GM19324 (cell line): ENCODE results near the gene FOXO1.
"Not testable (repeated sequence)": the region's sequence is repeated elsewhere in the genome, so short reads cannot be mapped to it uniquely, and the experiment has no call there.

Source experiments
- ATAC-seq: cut with Tn5 transposase; IDR thresholded peaks from one replicate; pipeline ENCODE4 v1.9.1; 2021; ENCODE audit warnings: mild to moderate bottlenecking, moderate library complexity; ENCODE audit not compliant: unreplicated experiment, low FRiP score

Gene FOXO1

DNA sequence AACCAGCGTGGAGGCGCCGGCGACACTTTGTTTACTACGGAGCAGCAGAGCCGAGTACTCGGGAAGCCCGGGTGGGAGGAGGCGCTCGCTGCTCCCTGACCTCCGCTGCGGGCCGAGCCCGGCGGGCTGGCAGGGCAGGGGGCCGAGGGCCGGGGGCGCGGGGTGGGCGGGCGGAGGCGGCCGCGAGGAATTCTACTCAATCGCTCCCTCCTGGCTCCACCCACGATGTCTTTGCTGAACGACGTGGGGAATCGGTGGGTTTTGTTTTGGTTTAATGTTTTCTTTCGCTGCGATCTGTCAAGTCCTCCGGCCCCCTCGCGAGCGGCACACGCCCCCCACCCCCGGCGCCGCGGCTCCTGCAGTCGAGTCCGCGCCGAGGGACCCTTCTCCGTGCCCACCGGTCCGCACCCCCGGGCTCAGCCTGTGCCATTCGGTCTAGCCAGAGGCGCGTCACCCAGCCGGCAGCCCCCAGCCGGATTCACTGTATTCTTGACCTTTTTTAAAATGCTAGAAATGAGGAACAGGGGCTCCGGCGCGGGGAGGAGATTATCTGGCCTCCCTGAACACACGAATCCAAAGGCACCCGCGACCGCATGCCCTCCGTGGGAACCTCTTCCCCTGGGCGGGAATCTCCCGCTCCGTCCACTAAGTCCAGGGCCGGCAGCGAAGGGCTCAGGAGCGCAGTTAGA lies 636 bp upstream of the FOXO1 start:
- peak; percentile 28 for ATAC-seq

DNA sequence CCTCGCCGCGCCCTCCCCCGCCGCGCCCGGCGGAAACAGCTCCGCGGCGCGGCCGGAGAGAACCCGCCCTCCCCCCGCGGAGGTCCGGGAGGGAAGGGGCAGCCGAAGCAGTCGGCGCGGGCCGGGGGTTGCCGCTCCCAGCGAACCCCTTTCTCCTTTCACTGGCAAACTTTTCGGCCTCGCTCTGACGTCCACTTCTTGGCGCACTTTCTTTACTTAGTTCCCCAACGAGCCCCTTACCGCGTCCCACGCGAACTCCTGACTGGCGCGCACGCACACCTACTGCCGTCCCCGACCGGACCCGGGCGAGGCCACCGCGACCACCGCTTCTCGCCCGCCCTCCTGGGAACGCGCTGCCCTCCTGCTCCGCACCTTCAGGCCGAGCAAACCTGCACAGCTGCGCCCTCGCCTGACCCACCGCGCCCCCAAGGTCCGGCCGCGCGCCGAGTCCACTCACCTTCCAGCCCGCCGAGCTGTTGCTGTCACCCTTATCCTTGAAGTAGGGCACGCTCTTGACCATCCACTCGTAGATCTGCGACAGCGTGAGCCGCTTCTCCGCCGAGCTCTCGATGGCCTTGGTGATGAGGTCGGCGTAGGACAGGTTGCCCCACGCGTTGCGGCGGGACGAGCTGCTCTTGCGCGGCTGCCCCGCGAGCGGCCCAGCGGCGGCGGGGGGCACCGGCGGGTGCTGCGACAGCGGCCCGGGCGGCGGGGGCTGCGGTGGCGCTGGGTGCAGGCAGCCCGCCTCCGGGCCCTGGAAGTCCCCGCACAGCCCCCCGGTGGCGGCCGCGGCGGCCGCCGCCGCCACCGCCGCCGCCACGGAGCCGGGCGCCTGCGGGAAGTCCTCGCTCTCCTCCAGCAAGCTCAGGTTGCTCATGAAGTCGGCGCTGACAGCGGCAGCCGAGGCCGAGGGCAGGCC lies 1.1 kb downstream of the FOXO1 start:
- ATAC-seq: peak; percentile 10

DNA sequence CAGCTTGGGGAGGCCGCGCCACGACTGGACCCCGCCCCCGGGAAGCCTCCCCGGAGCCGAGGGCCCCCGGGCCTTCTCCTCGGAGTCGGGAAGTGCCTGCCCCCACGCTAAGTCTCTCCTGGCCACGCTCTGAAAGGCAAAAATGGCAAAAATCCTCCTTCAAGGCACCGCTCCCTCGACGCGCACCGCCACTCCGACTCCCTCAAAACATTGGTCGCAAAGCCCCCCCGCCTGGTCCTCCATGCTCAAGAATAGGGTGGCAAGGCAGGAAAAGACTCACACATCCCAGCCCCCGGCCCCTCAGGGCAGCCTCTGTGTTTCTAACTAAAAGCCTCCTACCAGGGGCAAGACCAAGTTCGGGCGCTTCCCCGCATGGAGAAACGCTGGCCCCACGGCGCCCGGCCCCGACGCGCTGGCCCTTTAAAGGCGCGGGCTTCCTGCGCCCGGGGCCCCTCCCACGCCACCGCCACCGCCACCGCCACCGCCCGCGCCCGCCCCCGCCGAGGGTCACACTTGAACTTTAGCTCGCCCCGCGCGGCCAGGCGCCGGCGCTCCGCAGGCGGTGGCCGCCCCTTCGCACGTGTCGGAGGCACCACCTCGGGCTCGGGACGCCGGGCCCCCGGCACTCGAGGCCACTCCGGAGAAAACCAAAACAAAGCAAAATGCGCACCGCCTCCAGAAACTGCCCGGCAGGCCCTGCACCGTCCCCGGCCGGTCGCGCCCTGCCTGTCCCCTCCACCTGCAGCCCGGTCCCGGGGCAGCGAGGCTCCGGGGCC lies 1.9 kb downstream of the FOXO1 start:
- ATAC-seq: peak; percentile 41

DNA sequence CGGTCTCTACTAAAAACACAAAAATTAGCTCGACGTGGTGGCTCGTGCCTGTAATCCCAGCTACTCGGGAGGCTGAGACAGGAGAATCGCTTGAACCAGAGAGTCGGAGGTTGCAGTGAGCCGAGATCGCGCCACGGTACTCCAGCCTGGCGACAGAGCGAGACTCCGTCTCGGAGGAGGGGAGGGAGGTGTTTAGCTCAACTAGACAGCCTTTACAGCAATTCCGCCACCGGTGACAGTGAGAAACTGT lies 2.4 kb downstream of the FOXO1 start:
- not testable (repeated sequence) for ATAC-seq

DNA sequence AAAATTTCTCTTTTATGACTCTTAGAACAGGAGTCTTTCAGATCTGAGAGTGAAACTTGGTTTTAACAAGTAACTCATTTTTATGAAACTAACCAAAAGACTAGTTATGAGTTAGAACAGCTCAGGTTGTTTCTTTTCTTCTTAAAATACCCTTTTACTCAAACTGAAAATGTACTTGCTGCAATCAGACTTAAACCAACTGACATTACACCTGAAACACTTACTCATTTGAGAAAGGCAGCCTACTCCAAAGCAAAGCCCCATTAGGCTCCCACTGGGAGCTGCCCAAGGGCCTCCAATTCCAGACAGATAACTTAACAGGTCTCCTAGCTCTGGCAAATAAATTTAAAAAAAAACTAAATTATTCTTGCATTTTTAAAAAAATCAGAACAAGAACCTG lies 3.6 kb downstream of the FOXO1 start:
- no peak for ATAC-seq

DNA sequence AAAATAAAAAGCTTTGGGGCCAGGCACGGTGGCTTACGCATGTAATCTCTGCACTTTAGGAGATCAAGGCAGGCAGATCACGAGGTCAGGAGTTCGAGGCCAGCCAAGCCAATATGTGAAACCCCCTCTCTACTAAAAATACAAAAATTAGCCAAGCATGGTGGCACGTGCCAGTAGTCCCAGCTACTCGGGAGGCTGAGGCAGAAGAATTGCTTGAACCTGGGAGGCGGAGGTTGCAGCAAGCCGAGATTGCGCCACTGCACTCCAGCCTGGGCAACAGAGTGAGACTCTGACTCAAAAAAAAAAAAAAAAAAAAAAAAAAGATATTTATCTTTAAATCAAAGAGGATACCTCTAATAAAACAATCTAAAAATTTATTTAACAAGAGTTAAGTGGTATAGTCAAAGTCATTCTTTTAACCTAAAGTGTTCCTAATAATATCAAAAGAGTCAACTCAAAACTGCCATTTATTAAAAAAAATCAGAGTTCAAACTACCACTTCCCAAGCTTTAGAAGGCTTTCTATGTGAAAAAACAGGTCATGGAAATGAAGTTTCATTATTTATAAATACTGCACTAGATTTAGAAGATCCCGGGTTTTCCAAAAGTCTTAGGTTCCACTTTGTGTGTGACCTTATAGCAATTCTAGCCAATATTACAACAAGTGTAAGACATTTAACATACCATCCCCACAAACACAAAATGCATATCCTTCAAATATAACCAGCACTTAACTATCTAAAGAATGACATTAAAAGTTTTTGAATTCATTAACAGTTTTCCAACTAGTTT lies 4.4 kb downstream of the FOXO1 start:
- ATAC-seq: no peak

DNA sequence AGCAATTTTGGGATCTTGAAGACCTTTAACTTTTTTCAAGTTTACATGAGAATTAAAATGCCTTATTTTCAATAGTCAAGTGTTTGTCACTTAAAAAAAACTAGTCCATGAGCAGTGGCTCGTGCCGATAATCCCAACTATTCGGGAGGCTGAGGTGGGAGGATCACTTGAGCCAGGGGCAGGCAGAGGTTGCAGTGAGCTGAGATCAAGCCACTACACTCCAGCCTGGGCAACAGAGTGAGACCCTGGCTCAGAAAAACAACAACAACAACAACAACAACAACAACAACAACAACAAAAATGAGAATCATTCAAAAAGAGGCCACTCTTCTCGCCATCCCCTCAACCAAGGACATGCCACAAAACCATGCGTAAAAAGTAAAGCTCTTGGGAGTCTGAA lies 5.7 kb downstream of the FOXO1 start:
- no peak for ATAC-seq

DNA sequence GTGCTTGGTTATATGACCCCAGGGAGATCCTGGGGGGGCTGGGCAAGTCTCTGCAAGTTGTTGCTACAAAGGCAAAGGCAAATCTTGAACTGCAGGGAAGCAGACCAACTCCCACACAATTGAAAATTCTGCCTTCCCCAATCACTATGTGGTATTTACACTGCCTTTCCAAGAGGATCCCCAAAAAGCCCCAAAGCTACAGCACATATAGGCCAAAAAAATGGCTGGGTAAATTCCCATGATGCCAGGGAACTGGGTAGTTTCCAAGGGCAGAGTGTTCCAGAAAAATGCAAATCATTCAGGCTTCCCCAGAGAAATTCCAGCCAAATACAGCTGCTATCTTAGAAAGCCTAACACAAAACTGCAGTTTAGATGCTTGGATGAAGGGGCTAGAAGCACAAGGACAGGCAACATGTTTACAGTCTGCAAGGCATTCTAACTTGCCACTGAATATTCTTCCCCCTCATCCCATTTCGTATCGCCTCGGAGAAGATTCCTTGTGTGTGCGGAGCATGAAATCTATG lies 6.2 kb downstream of the FOXO1 start:
- no peak for ATAC-seq

DNA sequence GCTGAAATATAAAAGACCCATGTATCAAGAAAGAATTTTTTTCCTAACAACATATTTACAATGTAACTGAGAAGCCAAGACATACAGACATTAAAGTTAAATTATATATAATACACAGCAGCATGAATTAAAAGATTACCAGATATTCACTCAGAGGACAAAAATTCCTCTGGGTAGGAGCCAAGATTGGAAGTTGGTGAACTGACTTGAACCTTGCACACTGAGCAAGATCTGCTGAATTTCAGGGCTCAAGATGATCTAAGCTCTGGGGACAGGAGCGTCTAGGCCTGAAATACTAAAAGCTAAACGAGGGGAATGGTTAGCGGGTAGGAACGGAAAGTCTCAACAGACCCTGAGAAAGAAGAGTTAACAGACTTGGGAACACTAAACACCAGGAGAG lies 8.5 kb downstream of the FOXO1 start:
- no peak for ATAC-seq

DNA sequence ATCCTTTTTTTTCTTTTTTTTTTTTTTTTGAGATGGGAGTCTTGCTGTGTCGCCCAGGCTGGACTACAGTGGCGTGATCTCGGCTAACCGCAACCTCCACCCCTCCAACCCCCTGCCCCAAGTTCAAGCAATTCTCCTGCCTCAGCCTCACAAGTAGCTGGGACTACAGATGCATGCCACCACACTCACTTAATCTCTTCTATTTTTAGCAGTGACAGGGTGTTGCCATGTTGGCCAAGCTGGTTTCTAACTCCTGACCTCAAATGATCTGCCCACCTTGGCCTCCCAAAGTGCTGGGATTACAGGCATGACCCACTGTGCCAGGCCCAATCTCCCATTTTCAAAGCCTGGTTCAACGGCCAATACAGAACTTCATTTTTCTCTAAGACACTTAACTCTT lies 9.1 kb downstream of the FOXO1 start:
- no peak for ATAC-seq

DNA sequence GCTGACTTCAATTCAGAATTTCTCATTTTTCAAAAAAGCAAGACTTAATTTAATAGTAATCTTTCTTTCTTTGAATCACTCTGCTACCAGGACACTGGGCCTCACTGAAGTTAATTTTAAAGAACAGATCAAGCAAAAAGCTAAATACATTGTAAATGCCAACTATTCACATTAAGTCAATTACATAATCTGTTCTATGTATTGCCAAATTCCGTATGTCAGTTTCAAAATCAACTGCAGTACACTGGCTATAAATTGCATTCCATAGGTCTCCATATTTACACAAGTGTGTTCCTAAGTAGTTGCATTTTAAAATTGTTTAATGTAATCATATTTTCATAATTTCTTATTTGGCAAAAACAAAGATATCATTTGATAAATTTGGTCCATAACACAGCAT lies 10.1 kb downstream of the FOXO1 start:
- ATAC-seq: no peak

DNA sequence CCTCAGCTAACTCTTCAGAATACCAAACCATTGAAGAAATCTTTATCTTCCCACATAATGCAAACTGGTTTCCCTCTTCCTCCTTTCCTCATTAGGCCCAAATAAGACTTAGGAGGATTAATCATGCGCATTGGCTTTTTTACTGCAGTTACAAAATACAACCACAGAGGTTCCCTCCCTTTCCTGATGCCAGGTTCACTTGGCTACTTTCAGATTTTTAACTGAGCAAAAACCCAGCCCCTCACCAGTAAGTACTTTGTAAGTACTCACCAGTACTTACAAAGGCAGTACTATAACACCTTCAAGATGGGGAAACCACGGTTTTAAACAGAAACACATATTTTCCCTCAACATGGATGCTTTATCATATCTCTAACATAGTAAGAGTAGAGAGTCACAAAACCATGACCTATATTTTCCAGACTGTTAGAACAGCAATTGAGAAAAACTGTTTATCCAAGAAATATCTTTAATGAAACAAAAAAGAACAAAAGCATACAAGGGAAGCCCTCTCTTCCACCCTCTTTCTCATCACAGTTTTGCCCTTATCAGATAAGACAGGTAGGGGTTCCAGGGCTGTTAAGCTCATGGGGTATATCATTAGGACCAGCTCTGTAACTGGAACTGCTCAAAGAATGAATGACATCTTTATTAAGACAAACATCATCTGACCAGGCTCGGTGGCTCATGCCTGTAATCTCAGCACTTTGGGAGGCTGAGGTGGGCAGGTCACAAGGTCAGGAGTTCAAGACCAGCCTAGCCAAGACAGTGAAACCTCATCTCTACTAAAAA lies 12.7 kb downstream of the FOXO1 start:
- no peak for ATAC-seq

DNA sequence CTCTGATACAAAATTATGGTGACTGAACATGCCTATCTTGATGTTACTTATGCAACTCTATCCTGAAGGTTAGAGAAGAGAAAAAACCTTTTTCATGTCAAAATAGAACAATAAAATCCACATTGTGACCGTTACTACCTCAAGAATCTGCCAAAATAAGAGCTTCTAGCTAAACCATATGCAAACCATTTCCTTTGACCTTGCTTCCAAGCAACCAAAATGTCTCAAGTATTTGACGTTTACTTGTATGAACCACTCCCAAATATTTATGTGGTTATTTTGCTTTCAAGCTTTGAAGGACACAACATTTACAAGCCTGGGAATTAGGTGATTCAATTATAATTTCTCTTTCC lies 13.9 kb downstream of the FOXO1 start:
- ATAC-seq: peak; percentile 49

DNA sequence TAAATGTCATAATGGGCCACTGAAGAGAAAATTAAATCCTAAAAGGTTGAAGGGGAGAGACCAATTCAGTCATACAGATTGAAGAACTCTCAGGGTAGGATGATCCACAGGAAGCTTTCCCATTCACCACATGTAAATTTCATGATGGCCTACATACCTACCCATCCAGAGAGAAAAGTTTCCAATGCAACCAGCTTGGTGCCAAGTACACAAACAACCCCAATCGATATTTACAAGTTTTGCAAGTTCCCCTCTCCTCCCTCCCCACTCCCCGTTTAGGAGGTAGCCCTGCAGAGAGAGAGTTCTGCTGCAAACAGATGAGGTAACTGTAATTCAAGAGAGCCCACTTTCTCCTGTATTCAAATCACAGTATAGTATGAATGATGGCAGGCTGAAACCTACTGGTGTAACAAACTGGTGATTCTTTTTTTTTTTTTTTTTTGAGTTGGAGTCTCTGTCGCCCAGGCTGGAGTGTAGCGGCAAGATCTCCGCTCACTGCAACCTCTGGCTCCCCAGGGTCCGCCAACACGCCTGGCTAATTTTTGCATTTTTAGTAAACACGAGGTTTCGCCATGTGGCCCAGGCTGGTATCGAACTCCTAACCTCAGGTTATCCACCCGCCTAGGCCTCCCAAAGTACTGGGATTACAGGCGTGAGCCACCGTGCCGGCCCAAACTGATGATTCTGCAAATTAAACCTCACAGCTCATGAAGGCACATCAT lies 14.4 kb downstream of the FOXO1 start:
- ATAC-seq: peak; percentile 52

DNA sequence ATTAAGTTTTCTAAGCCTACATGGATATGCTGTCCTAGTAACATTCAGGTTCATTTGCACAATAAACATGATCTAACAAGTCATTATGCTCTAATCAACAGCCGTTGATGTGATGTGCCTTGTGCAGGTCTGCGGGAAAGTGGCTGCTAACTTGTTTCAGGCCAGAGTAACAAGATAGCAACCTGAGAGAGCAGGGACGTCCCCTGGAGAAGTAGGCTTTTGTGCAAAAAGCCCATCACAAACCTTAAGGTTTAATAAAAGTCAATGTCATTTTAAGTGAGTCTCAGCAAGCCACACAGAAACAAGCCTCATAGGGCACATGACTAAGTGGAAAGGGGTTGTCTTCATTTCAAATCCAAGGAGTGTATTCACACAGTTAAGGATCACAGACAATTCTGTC lies 17.6 kb downstream of the FOXO1 start:
- ATAC-seq: no peak

DNA sequence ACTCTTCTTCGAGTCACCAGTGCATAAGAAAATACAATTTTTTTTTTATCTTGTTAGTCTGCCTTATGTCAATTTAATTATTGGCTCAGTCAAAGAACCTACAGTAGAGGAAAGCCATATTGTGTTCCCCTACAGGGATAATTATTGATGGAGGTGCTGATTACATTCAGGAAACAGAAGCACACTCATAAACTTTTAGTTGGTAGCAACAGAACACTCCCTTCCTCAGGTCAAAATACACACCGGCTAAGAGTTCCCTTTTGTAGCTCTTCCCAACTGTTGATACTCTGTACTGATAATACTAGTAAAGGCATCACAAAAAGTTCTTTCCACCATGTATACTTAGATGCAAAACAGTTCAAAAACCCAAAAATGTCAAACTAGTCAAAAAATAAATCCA lies 18.4 kb downstream of the FOXO1 start:
- no peak for ATAC-seq

DNA sequence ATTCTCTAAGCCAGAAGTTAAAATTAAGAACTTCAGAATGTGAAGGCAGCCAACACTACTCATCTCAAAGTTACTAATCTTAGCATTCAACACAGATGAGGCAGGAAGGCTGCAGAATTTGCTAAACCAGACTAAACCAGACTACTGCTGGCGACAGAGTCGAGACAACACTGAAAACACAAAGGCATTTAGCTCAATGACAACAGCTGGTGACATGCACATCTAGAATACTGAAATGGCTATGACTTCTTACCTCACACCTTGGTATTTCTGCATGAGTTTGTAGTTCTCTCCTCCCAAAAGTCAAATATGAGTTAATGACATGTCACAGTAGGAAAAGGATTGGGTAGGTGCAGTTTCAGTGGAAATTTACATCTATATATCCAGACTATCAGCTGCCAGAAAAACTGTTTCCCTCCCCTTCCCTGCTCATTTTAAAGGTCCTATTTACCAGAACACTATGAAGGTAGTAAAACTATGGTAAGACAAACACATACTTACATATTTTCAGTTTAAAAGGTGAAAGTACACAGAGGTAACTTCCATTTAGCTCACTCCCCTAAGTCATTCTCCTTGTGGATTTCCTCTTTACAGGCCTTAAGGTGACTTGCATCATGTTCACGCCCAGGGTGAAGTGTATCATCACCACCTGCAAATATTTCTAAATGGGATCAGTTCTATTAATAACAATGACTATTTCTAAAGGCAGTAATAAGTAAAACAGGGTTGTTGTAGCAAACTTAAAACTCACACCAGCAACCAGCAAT lies 21.4 kb downstream of the FOXO1 start:
- ATAC-seq: no peak

DNA sequence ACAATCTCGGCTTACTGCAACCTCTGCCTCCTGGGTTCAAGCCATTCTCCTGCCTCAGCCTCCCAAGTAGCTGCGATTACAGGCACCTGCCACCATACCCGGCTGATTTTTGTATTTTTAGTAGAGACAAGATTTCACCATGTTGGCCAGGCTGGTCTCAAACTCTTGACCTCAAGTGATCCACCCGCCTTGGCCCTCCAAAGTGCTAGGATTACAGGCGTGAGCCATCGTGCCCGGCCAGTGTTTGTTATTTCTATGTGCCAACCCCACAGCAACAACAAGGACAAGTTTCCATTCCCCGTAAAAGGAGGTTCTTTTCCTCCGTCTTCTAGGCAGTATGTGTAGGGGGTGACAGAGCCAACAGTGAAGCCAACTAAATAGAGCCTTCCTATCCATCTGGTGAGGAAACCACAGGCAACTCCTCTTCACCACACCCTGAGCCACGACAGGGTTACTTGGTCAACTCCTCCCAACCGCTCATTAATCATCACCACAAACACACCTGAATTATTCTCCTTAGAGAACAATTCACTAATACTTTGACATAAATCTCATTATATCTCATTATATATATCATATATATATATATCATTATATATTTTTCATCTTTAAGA lies 25.5 kb downstream of the FOXO1 start:
- ATAC-seq: no peak
